GM04503 (cell line): ENCODE results near the gene ZNF423.
"Not testable (repeated sequence)": the region's sequence is repeated elsewhere in the genome, so short reads cannot be mapped to it uniquely, and the experiment has no call there.

Experiments used
- DNase-seq: peaks from one replicate; pipeline ENCODE4 v3.0.0-alpha.2; 2012; ENCODE audit warnings: low read depth

Gene ZNF423

DNA sequence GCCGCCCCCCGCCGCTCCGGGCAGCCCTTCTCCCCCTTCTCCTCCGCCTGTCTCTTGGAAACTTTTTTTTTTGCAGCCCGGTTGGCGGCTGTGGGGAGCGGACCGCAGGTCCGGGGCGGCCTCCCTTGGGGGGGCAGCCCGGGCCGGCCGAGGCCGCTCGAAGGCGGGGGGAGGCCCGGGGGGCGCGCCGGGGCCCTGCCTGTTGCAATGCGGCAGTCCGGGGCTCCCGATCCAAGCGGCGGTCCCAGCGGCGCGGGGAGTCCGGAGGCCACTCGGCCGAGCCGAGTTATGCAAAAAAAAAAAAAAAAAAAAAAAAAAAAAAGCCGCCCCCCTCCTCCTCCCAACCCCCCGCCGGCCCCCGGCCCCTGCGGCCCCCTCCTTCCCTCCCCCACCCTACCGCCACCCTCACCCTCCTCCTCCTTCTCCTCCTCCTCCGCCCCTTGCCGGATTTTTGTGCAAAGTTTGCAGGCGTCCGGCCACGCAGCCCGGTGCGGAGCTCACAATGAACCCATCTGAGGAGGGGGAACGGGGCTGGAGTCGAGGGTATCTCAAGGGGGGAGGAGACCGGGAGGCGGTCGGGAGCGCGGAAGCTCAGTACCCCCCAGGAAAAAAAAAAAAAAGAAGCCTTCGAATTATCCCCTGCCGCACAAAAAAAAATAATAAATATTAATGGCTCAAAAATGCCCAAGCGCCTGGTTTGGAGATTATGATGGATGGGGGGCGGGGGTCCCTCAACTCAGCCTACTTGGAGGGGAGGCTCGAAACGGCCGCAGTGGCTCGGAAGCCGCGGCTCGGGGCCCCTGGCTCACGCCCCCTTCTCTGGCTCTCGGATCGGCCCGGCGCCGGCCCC, at the start of gene ZNF423:
ZNF423 (minus strand) TSS at position 291 of the 850 bp plus-strand sequence. CDS start 338 bp downstream, outside the sequence.
- DNase-seq, result no peak

DNA sequence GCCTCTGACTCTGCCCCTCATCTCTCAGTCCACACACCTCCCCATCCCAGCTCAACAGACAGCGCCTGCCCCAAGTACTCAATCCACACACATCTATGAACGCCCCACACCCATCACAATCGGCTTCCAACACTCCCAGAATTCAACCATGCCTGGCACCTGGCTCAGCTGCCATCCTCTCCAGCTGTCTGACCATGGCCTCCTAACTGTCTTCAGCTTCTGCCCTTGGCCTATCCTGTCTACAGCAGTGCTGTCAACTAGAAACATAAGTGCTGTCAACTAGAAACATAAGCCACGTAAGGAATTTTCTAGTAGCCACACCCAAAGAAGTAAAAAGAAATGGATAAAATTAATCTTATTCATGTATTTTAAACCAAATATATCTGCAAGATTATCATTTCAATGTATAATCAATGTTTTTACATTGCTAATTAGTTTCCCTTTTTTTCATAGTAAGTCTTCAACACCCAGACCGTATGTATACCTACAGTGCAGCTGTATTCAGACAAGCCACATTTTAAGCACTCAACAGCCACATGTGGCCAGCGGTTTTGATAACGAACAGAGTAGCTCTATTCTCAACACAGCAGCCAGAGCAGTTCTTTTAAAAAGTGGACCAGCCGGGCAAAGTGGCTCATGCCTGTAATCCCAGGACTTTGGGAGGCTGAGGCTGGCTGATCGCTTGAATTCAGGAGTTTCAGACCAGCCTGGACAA, 48.6 kb upstream of the ZNF423 start:
- no peak for DNase-seq

DNA sequence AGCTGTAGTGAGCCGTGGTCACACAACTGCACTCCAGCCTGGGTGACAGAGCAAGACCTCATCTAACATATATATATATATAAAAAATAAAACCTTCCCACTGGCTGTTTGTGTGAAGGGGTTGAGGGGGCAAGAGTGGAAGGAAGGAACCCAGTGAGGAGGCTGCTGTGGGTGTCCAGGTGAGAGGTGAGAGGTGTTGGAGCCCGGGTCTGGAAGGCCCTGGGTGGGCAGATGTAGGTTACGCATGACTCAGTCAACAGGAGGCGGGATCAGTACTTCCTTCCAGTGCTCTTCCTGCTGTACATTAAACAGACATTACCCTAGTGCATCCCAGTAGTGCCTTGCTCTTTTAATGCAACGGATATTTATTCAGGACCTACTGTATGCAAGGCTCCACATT, 47.0 kb upstream of the ZNF423 start:
- DNase-seq, result no peak

DNA sequence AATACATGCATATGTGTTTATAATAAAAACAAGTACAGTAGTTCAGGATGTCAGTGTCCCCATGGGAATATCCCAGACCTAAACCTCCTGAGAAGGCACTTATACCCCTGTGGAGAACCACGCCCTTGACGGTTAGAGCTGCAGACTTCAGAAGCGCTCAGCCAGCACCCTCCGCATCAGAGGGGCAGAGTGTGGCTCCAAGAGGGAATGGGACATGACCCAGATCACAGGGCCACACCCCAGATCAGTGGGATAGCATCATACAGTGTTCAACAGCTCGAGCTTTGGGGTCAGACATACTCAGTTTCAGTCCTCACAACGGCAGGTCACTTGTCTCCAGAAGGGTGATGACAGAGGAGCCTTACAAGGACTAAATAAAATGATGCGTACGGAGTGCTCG, 45.8 kb upstream of the ZNF423 start:
- DNase-seq, result no peak

DNA sequence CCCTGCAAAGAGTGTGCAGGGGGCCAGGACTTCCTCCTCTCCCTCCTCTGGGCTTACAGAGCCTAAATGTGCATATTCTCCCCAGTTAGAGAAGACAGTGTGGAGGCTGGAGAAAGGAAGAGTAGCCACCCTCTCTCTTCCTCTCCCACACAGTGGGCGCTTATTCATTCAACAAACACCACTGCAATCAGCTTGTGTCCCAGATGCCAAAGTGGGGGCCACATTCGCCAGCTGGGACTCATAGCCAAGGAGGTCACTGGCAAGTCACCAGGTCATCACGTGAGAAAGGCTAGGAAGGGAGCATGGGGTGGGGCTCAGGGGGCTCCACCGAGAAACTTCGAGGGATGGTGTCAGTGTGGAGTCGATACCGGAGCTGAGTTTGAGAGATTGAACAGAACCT, 45.0 kb upstream of the ZNF423 start:
- no peak for DNase-seq

DNA sequence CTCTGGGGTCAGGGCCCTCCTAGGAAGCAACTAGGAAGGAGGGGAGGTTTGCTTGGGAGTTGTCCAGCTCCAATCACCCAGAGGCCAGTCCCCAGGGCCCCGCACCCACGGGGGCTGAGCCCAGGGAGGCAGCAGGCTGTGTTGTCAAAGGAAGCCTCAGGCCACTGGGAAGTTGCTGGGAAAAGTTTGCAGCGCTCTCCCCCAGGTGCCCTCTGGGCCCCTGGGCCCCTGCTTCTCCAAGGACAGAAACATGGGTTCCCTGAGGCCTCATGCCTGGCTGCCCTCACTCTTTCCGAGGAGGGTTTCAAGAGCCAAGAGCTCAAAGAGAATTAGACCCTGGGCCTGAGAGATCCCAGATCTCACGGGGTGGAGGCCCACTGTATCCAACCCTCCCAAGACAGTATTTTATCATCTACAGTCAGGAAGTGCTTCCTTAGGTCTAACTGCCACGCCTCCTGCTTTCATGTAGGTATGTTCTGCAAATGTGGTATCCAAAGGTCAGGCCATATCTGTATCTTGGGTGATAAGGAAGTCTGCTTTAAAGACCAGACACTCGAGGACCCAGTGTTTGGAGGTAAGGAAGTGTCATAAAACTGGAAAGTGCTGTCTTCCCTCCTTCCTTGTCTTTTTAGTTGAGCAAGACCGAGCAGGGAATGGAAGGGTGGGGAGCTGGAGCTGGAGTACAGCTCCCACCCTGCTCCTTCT, 44.2 kb upstream of the ZNF423 start:
- DNase-seq, result no peak

DNA sequence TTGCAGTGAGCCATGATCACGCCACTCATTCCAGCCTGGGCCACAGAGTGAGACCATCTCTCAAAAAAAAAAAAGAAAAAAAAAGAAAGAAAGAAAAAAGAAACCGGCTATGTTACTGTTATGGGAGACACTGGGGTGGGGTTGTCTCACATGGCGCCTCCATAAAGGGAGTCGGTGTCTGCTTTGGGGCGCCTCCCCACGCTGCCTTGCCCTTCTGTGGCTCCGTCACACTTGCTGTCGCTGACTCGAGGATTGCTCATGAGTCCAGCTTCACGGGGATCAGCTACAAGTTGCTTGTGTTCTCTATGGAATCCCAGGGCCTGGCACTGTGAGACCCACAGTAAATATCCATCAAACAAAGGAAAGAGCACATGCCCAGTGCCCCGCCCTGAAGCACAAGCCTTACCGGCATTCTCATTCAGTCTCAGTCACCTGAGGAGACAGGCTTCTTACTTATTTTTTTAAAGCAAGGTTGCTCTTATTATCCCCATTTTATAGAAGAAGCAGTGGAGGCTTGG, 40.6 kb upstream of the ZNF423 start:
- no peak for DNase-seq

DNA sequence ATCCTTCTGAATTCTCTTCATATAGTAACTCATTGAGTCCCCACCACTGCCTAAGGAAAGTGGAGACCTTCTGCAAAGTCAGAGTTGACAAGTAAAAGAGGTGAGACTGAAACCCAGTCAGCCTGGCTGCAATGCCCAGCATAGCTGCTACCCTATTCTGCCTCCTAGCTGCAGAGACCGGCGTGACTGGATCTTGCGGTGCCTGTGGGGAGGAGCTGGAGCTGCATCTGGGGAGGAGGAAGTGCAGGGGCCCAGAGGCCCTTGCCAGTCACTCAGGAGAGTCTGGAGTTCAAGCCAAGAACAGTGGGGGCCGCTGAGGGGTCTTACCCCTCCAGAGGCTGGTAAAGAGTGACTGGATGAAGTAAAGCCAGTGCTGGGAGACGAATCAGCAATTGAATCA, 35.0 kb upstream of the ZNF423 start:
- DNase-seq, result no peak

DNA sequence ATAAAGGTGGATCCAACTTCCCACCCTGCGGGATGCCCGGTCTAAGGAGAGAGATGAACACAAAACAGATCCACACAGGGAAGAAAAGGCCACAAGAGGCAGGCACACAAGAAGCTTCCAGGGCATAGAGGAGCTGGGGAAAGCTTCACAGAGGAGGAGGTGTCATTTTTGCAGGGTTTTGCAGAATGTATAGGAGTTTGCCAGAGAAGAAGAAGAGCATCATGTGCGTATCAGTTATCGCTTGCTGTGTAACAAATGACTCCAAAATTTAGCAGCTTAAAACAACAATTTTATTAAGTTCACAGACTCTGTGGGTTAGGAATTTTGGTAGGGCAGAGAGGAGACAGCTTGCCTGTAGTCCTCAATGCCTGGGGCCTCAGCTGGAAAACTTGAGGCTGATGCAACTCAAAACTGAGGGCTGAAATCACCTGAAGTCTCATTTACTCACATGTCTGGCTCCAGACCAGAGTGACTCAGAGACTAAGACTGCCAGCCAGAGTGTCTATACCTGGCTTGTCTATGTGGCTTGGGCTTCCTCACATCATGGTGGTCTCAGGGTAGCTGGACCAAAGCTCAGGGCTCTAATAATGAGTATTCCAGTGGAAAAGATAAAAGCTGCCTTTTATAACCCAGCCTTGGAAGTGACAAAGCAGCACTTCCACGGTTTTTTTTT, 33.9 kb upstream of the ZNF423 start:
- DNase-seq, result no peak

DNA sequence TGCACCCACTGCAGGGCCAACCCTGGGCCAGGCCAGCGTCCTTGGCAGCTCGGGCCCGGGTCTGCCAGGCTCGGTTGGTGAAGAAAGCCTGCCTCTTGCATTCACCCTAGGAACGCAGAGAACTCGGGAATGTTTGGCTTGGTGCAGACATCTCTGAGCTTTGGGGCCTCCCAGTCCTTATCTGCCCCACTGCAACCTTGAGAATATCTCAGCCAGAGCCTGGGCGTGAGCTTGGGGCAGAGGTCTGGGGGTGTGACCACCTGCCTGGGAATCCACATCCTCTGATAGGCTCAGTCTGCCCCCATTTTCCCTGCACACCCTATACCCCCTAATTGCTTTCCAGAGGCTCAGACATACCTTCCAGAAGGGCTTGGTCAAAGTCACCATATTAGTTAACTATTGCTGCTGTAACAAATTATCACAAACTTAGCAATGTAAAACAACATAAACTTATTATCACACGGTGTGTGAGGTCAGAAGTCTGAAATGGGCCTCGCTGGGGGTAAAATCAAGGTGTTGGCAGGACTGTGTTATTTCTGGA, 30.7 kb upstream of the ZNF423 start:
- no peak for DNase-seq

DNA sequence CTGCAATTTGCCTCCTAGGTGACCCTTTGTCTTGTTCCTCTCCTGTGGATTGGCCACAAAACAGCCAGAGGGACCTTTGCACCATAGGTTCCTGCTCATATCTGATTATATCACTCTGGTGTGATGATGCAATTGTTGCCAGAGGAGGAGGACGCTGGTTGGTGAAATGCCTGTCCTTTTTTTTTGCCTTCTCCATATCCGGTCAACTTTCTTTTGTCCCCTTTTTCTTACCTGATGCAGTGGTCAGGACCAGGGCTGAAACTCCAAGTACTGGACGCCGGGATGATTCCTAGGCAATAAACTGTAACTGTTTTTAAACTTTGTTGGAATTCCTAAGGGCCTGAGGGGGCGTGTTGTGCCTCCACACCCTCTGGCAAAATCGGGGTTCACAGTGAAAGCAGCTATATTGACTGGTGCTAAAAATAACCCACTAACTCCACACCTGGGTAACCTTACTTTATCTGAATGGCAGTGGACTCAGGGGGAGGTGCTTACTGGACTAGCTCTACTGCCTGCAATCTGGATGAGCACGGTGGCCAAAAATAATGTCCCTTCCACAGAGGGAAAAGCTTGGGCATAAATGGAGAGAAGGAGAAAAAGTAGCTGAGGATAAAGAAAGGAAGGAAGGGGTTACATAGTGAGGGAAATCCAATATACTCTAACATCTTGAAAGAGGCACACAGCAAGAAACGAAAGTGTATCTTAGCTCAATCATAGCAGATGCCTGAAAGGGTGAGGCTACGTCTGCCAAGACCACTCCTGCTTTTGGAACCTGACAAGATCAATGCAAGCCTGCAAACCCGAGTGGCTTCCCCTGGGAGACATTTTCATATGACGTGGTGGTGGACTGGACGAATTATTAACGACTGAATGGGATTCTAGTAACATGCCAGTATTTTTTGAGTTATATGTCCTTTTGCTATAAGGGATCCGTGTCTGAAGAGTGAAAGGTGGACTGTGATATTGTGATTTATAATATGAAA, 28.4 kb upstream of the ZNF423 start:
- DNase-seq, result no peak

DNA sequence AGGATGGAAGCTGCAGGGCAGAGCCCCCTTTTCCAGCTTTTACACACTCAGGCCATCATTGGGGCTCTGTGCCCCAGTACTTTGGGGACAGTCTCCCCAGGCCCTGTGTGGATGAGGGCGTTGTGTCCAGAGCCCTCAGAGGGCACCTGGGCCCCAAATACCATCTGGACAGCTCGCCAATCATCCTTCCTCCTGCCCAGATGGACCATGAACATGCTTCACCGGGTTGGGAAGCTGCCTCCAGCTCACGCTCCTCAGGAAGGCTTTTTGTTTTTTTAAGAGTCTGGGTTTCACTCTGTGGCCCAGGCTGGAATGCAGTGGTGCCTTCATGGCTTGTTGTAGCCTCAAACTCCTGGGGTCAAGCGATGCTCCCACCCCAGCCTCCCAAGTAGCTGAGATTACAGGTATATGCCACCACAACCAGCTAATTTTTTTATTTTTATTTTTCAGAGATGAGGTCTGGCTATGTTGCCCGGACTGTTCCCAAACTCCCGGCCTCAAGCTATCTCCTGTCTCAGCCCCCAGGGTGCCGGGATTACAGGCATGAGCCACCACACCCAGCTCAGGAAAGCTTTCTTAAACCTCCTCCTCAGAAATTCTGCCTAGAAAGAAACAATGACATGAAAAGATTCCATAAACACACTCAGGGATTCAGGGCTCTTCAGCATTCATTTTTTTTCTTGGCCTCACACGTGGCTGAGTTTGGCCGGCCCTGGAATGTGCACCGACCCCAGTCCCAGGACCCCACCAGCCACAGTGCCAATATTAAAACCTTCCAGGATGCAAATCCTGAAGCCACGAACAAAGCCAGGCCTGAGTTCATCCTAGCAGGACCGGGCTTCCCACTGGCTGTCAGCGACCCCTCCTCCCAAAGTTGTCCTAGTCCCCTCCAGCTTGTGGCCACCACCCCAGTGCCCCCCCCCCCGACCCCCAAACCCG, 27.4 kb upstream of the ZNF423 start:
- DNase-seq, result no peak

DNA sequence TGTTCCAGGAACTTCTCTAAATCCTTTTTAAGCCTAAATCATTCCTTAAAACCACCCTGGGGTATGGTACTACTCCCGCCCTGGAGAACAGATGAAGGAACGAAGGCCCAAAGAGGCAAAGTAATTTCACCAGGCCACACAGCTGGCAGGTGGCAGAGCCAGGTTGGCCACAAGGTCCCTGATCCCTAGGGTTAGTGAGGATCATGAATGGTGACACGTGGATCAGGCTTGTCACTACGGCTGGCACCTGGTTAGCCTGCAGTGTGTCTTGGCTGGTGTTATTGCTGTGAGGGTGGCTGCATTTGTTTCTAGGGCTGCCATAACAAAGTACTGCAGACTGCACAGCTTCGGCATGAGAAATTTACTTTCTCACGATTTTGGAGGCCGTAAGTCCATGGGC, 26.0 kb upstream of the ZNF423 start:
- DNase-seq, result no peak

DNA sequence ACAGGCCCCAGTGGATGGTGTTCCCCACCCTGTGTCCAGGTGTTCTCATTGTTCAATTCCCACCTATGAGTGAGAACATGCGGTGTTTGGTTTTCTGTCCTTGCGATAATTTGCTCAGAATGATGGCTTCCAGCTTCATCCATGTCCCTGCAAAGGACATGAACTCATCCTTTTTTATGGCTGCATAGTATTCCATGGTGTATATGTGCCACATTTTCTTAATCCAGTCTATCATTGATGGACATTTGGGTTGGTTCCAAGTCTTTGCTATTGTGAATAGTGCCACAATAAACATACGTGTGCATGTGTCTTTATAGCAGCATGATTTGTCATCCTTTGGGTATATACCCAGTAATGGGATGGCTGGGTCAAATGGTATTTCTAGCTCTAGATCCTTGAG, 22.6 kb upstream of the ZNF423 start:
- not testable (repeated sequence) for DNase-seq

DNA sequence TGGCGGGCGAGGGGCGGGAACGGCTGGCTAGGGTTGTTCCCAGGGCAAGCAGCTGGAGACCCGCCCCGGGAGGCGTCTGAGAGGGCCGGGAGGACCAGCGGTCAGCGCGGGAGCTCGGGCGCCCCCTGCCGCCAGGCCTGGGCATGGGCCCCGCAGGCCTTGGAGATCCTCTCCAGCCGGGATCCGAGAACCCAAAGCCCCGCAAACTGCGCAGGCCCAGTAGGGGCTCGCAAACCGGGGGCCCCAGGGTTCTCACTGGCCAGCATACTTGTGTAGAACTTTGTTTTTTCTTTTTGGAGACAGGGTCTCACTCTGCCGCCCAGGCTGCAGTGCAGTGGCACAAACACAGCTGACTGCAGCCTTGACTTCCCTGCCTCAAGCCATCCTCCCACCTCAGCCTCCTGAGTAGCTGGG, 20.8 kb upstream of the ZNF423 start:
- no peak for DNase-seq

DNA sequence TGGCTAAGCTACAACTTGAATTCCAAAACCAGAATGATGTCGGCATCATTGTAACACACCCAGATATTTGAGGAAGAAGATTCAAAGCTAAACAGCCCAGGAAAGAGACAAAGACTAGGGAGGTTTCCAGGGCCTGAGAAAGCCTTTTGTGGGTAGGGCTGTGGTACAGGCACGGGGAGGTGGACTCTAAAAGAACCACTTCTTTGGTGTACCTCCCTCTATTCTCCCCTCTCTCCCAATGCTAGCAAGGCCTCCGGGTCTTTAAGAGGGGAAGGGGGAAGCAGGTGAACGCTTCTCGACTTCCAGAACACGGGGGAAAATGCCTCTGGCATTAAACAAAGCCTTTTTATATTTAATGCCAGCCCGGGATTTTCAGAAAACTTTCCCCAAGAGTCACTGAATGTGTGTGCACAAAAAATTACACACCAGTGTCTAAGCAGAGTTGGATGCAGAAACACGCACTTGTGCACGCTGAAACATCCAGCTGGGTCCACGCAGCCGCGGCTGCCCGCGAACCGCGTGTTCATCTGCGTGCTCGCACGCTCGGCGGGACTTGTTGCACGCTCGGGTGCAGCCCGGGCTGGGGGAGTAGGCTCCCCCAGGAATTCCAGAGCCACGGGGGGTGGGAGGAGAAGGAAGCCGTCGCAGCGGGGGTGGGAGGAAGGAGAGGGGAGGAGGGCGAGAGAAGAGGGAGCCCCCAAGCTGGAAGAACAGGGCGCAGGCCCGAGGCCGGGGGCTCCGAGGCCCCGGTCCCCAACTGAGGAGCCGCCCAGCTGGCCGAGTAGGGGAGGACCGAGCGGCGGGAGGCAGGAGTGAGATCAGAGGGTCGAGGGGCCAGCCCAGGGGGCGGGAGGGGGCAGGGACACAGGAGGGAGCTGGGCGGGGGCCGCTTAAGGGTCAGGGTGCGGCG, 20.1 kb upstream of the ZNF423 start:
- no peak for DNase-seq

DNA sequence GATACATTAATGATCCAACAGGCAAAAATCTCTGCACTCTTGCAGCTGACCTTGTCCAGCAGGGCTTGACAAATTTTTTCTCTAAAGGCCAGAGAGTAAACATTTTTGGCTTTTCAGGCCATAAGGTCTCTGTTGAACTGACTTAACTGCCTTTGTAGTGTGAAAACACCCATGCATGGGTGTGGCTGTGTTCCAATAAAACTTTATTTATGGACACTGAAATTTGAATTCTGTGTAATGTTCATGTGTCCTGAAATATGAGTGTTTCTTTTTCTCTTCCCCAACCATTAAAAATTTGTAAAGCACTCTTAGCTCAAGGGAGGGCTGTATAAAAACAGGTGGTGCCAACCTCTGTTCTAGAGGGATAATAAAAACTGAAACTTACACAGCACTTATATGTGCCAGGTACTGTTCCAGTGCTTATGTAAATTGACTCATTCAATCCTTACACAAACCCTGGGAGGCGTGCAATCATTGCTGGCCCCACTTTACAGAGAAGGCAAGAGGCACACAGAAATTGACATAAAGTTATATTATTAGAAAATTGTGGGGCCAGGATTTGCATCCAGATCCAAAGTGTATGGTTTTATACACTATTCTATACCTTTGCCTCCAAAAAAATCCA, 18.8 kb upstream of the ZNF423 start:
- DNase-seq, result no peak

DNA sequence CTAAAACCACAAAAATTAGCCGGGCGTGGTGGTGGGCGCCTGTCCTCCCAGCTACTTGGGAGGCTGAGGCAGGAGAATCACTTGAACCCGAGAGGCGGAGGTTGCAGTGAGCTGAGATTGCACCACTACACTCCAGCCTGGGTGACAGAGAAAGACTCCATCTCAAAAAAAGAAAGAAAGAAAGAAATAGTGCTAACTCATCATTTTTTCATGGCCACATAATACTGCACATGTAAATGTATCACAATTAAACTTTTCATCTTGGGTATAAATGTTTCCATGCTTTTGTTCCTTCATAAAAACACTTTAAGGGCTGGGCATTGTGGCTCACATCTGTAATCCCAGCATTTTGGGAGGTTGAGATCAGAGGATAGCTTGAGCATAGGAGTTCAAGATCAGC, 15.9 kb upstream of the ZNF423 start:
- not testable (repeated sequence) for DNase-seq
